SK-N-SH (cell line): ENCODE data around the gene WDR88. TPM values are rescaled to one million over a fixed set of nuclear protein-coding genes. Genes with fewer than 3 reads are reported as not detected.

ENCODE experiments used
- CTCF ChIA-PET: fragments of 300-600, 350-600 bp; formaldehyde crosslinking; extraction: SDS; loops from one replicate; lab custom pipeline; 2021; lab: Yijun Ruan, JAX
- POLR2A ChIA-PET: fragments of 350-600 bp; sonication (Branson Sonifier 250); formaldehyde crosslinking; extraction: SDS; loops from one replicate; lab custom pipeline; 2020; ENCODE audit warnings: antibody characterized with exemption, inconsistent platforms; lab: Yijun Ruan, JAX
- DNase-seq: peaks from one replicate; pipeline ENCODE4 v3.0.0; 2012
- H2AFZ ChIP-seq: fragments of 200-600 bp; sonication (generic); 2 replicates; pipeline ENCODE4 v1.8.1; 2016; ENCODE audit warnings: antibody characterized with exemption, mild to moderate bottlenecking, low read depth
- H3F3A ChIP-seq: fragments of 200-600 bp; sonication (generic); replicated peaks from 2 replicates; pipeline ENCODE3; 2016; ENCODE audit warnings: antibody characterized with exemption, mild to moderate bottlenecking; ENCODE audit not compliant: insufficient read depth
- H3K27ac ChIP-seq, 2 experiments: fragments of 200-500 bp in 1 of 2; fragments of 200-600 bp in 1 of 2; sonication (Bioruptor generic) in 1 of 2; sonication (generic), shearing (Covaris generic) in 1 of 2; 2 replicates each; pipeline versions ENCODE4 v1.5.1 to v1.6.1; 2014 to 2016; ENCODE audit warnings: low read depth in 2 of 2, inconsistent platforms in 1 of 2, low read length in 1 of 2, mild to moderate bottlenecking in 1 of 2, mixed read lengths in 1 of 2
- H3K27me3 ChIP-seq: fragments of 200-600 bp; sonication (generic), shearing (Covaris generic); 2 replicates; pipeline ENCODE4 v1.6.1; 2016; ENCODE audit warnings: mixed run types; ENCODE audit not compliant: insufficient read depth
- H3K36me3 ChIP-seq, 2 experiments: fragments of 200-500 bp in 1 of 2; fragments of 200-600 bp in 1 of 2; sonication (Bioruptor generic) in 1 of 2; sonication (generic) in 1 of 2; replicated peaks in 1 of 2; 2 replicates each; pipeline versions ENCODE3 to v1.5.1; 2014 to 2016; ENCODE audit warnings: low read length in 1 of 2, mild to moderate bottlenecking in 1 of 2; ENCODE audit not compliant: insufficient read depth in 2 of 2, control insufficient read depth in 1 of 2
- H3K4me1 ChIP-seq, 2 experiments: fragments of 200-500 bp in 1 of 2; fragments of 200-600 bp in 1 of 2; sonication (Bioruptor generic) in 1 of 2; sonication (generic), shearing (Covaris generic) in 1 of 2; 2 replicates each; pipeline versions ENCODE4 v1.5.1 to v1.6.1; 2014 to 2016; ENCODE audit warnings: low read depth in 1 of 2, low read length in 1 of 2, mixed run types in 1 of 2; ENCODE audit not compliant: insufficient read depth in 2 of 2, control insufficient read depth in 1 of 2
- H3K4me2 ChIP-seq: fragments of 200-600 bp; sonication (generic), shearing (Covaris generic); 2 replicates; pipeline ENCODE4 v1.6.1; 2017; ENCODE audit warnings: mixed run types
- H3K4me3 ChIP-seq, 2 experiments: fragments of 200-500 bp in 1 of 2; fragments of 200-600 bp in 1 of 2; sonication (Bioruptor generic) in 1 of 2; sonication (generic), shearing (Covaris generic) in 1 of 2; 2 replicates each; pipeline versions ENCODE4 v1.5.1 to v1.8.1; 2014 to 2016; ENCODE audit warnings: low read depth in 2 of 2, inconsistent platforms in 1 of 2, low read length in 1 of 2, mild to moderate bottlenecking in 1 of 2, mixed read lengths in 1 of 2, moderate library complexity in 1 of 2
- H3K79me2 ChIP-seq: fragments of 200-600 bp; sonication (generic); 2 replicates; pipeline ENCODE4 v1.8.1; 2017; ENCODE audit warnings: mild to moderate bottlenecking; ENCODE audit not compliant: insufficient read depth
- H3K9ac ChIP-seq: fragments of 200-600 bp; sonication (generic); 2 replicates; pipeline ENCODE4 v1.6.1; 2017; ENCODE audit warnings: mixed run types
- H3K9me2 ChIP-seq: fragments of 200-600 bp; sonication (generic); 2 replicates; pipeline ENCODE4 v1.6.1; 2017; ENCODE audit warnings: mixed run types
- H3K9me3 ChIP-seq: fragments of 200-600 bp; sonication (generic); 2 replicates; pipeline ENCODE4 v1.6.1; 2017; ENCODE audit warnings: mixed run types, mild to moderate bottlenecking, moderate library complexity
- H4K20me1 ChIP-seq: fragments of 200-600 bp; sonication (generic); 2 replicates; pipeline ENCODE4 v1.6.1; 2017; ENCODE audit warnings: mild to moderate bottlenecking, mixed run types; ENCODE audit not compliant: insufficient read depth
- CHD2 ChIP-seq: fragments of 150-350 bp; IDR thresholded peaks from 2 replicates; pipeline ENCODE4 v1.6.1; 2018; ENCODE audit warnings: low read length; ENCODE audit not compliant: partially characterized antibody
- EP300 ChIP-seq, 2 experiments: IDR thresholded peaks; 2 replicates each; pipeline versions ENCODE4 v1.4.0 to v1.6.1; 2012; ENCODE audit warnings: borderline replicate concordance in 1 of 2, low read depth in 1 of 2, low read length in 1 of 2
- EZH2phosphoT487 ChIP-seq: fragments of 200-600 bp; sonication (generic); IDR thresholded peaks from 2 replicates; pipeline ENCODE4 v1.6.1; 2017; ENCODE audit warnings: low read depth, mixed run types, mild to moderate bottlenecking, antibody characterized with exemption, moderate library complexity, borderline replicate concordance
- FOSL2 ChIP-seq: IDR thresholded peaks from 2 replicates; pipeline ENCODE4 v1.4.0; 2012; ENCODE audit warnings: low read depth, mild to moderate bottlenecking, moderate library complexity, borderline replicate concordance
- FOXJ3 ChIP-seq: sonication (generic); formaldehyde crosslinking; IDR thresholded peaks from 2 replicates; pipeline ENCODE4 v1.5.1; 2020; ENCODE audit warnings: mild to moderate bottlenecking, missing genetic modification reagents
- FOXM1 ChIP-seq: IDR thresholded peaks from 2 replicates; pipeline ENCODE4 v1.4.0; 2012; ENCODE audit warnings: low read depth, mild to moderate bottlenecking
- GATA2 ChIP-seq: sonication (generic); formaldehyde crosslinking; IDR thresholded peaks from 2 replicates; pipeline ENCODE4 v1.5.0; 2020; ENCODE audit warnings: mild to moderate bottlenecking, missing genetic modification reagents
- JUND ChIP-seq: IDR thresholded peaks from 2 replicates; pipeline ENCODE4 v1.4.0; 2012
- MEF2A ChIP-seq: IDR thresholded peaks from 2 replicates; pipeline ENCODE4 v1.4.0; 2012; ENCODE audit warnings: low read depth, borderline replicate concordance
- NRF1 ChIP-seq: IDR thresholded peaks from 2 replicates; pipeline ENCODE4 v1.6.1; 2012; ENCODE audit warnings: low read depth, mild to moderate bottlenecking, low read length
- SMC3 ChIP-seq: IDR thresholded peaks from 2 replicates; pipeline ENCODE4 v1.6.1; 2012; ENCODE audit warnings: low read depth, low read length, improper control_type of control experiment
- TCF12 ChIP-seq: IDR thresholded peaks from 2 replicates; pipeline ENCODE4 v1.4.0; 2012
- YY1 ChIP-seq: IDR thresholded peaks from 2 replicates; pipeline ENCODE4 v1.4.0; 2012; ENCODE audit warnings: low read depth, mild to moderate bottlenecking
- WGBS: methylation state at CpG from one replicate; pipeline ENCODE4 v1.1.6; 2017; ENCODE audit warnings: low lambda C conversion rate; 5-methylcytosine and 5-hydroxymethylcytosine counted together
- polyA plus RNA-seq, 3 experiments: library from polyadenylated mRNA; depleted of rRNA; stranded (reverse); fragments of >200 nt; gene quantifications; 2 replicates each; pipeline ENCODE4 v1.2.3, GENCODE V29; 2012
- TF ChIP-seq, protein P1 (sequence below): fragments of 200-600 bp; sonication (generic); IDR thresholded peaks from 2 replicates; pipeline ENCODE4 v1.6.1; 2017; ENCODE audit warnings: antibody characterized with exemption, mild to moderate bottlenecking, moderate library complexity
- TF ChIP-seq, protein P2 (sequence below): IDR thresholded peaks from 2 replicates; pipeline ENCODE4; 2012
- TF ChIP-seq, protein P3 (sequence below): IDR thresholded peaks from 2 replicates; pipeline ENCODE4 v1.4.0; 2012; ENCODE audit warnings: low read depth, borderline replicate concordance

WDR88 gene
- polyA plus RNA-seq, 1 of the 3 experiments (the other 2 are of a cell fraction), result not detected

DNA sequence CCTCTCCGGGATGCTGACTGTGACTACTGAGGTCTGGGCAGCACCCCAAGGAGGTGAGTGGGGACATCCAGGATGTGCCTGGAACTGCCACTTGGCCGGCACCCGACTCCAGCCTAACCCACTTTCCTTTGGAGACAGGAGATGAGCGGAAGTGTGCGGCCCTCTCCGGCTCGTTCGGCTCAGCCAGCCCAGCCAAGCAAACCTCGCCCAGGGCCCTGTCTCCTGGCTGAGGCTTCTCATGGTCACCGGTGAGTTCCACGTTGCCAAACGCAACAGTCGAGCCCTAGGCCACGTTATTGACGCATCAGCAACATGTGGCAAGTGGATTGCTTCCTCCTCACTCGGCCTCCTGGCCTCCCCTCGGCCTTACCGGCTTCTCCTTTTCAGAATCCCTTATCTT, 88.2 kb downstream of the WDR88 start:
- Histone ChIP-seq H3K36me3 (no peaks in the 10 kb centered on the region), H3K27me3 (peaks cover 17% of the 10 kb centered on the region), H3K9me3 (no peaks in the 10 kb centered on the region), H4K20me1 (no peaks in the 10 kb centered on the region), H3K4me3 (no peak overlapping the region), H3K79me2 (no peaks in the 10 kb centered on the region), H3K4me1 (no peaks in the 10 kb centered on the region), H3K27ac (no peak overlapping the region), H3K9ac (no peak overlapping the region), H2AFZ (no peak overlapping the region), H3K4me2 (no peak overlapping the region), H3K9me2 (no peaks in the 10 kb centered on the region), H3F3A (no peaks in the 10 kb centered on the region)
- DNase-seq, result no peak
- POLR2A ChIA-PET, result no interaction called here
- CTCF ChIA-PET, result no interaction called here
- TF ChIP-seq YY1, result no peak
- no peak for TF ChIP-seq EZH2phosphoT487
- no peak for TF ChIP-seq NRF1
- TF ChIP-seq, protein P1, sequence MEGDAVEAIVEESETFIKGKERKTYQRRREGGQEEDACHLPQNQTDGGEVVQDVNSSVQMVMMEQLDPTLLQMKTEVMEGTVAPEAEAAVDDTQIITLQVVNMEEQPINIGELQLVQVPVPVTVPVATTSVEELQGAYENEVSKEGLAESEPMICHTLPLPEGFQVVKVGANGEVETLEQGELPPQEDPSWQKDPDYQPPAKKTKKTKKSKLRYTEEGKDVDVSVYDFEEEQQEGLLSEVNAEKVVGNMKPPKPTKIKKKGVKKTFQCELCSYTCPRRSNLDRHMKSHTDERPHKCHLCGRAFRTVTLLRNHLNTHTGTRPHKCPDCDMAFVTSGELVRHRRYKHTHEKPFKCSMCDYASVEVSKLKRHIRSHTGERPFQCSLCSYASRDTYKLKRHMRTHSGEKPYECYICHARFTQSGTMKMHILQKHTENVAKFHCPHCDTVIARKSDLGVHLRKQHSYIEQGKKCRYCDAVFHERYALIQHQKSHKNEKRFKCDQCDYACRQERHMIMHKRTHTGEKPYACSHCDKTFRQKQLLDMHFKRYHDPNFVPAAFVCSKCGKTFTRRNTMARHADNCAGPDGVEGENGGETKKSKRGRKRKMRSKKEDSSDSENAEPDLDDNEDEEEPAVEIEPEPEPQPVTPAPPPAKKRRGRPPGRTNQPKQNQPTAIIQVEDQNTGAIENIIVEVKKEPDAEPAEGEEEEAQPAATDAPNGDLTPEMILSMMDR, result no peak
- TF ChIP-seq CHD2, result no peak
- TF ChIP-seq JUND, result no peak
- TF ChIP-seq MEF2A, result no peak
- TF ChIP-seq EP300 (IDR thresholded peaks at IDR 0.05; ENCODE audit: borderline replicate concordance in 1 of 2, low read depth in 1 of 2, low read length in 1 of 2), result no peak
- TF ChIP-seq GATA2 (CRISPR knock-in tag), result no peak
- TF ChIP-seq FOSL2, result no peak
- TF ChIP-seq, protein P2, sequence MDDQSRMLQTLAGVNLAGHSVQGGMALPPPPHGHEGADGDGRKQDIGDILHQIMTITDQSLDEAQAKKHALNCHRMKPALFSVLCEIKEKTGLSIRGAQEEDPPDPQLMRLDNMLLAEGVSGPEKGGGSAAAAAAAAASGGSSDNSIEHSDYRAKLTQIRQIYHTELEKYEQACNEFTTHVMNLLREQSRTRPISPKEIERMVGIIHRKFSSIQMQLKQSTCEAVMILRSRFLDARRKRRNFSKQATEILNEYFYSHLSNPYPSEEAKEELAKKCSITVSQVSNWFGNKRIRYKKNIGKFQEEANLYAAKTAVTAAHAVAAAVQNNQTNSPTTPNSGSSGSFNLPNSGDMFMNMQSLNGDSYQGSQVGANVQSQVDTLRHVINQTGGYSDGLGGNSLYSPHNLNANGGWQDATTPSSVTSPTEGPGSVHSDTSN, result no peak
- TF ChIP-seq FOXJ3 (CRISPR knock-in tag), result no peak
- no peak for TF ChIP-seq TCF12
- TF ChIP-seq SMC3, result no peak
- no peak for TF ChIP-seq FOXM1
- TF ChIP-seq, protein P3, sequence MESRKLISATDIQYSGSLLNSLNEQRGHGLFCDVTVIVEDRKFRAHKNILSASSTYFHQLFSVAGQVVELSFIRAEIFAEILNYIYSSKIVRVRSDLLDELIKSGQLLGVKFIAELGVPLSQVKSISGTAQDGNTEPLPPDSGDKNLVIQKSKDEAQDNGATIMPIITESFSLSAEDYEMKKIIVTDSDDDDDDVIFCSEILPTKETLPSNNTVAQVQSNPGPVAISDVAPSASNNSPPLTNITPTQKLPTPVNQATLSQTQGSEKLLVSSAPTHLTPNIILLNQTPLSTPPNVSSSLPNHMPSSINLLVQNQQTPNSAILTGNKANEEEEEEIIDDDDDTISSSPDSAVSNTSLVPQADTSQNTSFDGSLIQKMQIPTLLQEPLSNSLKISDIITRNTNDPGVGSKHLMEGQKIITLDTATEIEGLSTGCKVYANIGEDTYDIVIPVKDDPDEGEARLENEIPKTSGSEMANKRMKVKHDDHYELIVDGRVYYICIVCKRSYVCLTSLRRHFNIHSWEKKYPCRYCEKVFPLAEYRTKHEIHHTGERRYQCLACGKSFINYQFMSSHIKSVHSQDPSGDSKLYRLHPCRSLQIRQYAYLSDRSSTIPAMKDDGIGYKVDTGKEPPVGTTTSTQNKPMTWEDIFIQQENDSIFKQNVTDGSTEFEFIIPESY, result no peak
- WGBS, result 72% methylated on average over 16 of the region's 18 CpGs
